HEK293 (cell line): ENCODE data around the gene TTC23L.
A peak's percentile ranks its signal among the peaks of the same experiment; 100 is the strongest.

Experiments used
- CTCF ChIA-PET: fragments of 350-600 bp; formaldehyde crosslinking; extraction: SDS; loops from one replicate; lab custom pipeline; 2021; ENCODE audit warnings: antibody characterized with exemption; lab: Yijun Ruan, JAX
- POLR2A ChIA-PET: fragments of 300-600 bp; formaldehyde crosslinking; extraction: SDS; loops from one replicate; lab custom pipeline; 2020; ENCODE audit warnings: antibody characterized with exemption, inconsistent platforms; lab: Yijun Ruan, JAX
- H3K27ac ChIP-seq: fragments of 200-500 bp; sonication (Bioruptor generic); 2 replicates; pipeline ENCODE4 v1.5.1; 2014; ENCODE audit warnings: low read depth, low read length, control low read depth, inconsistent platforms; ENCODE audit errors: extremely low read depth
- H3K36me3 ChIP-seq, 2 experiments: fragments of 200-500 bp in 1 of 2; sonication (Bioruptor generic) in 1 of 2; 1 replicate in 1 of 2; 2 replicates in 1 of 2; pipeline ENCODE4 v1.5.1; 2014 to 2017; ENCODE audit warnings: inconsistent platforms in 2 of 2, low read length in 2 of 2; ENCODE audit not compliant: control insufficient read depth in 2 of 2, insufficient read depth in 1 of 2
- H3K4me1 ChIP-seq: fragments of 200-500 bp; sonication (Bioruptor generic); 2 replicates; pipeline ENCODE4 v1.5.1; 2014; ENCODE audit warnings: mild to moderate bottlenecking, low read length, inconsistent platforms; ENCODE audit not compliant: control insufficient read depth, insufficient read depth
- H3K4me3 ChIP-seq: 2 replicates; pipeline ENCODE4 v1.5.1; 2011; ENCODE audit warnings: low read depth, mild to moderate bottlenecking, control low read depth, low read length, moderate library complexity
- H3K9me3 ChIP-seq: fragments of 200-500 bp; sonication (Bioruptor generic); 2 replicates; pipeline ENCODE4 v1.5.1; 2014; ENCODE audit warnings: low read depth, low read length, inconsistent platforms; ENCODE audit not compliant: control insufficient read depth, insufficient read depth
- AEBP2 ChIP-seq: fragments of 450-650 bp; formaldehyde crosslinking; IDR thresholded peaks from 2 replicates; pipeline ENCODE4 v1.5.1; 2016; ENCODE audit warnings: missing biosample characterization, missing genetic modification characterization, borderline replicate concordance
- PRDM10 ChIP-seq: fragments of 450-650 bp; formaldehyde crosslinking; IDR thresholded peaks from 2 replicates; pipeline ENCODE4 v1.5.1; 2016; ENCODE audit warnings: missing biosample characterization, missing genetic modification characterization
- PRDM4 ChIP-seq: fragments of 450-650 bp; formaldehyde crosslinking; IDR thresholded peaks from 2 replicates; pipeline ENCODE4 v1.5.1; 2017; ENCODE audit warnings: missing biosample characterization, missing genetic modification characterization
- PRDM6 ChIP-seq: fragments of 450-650 bp; formaldehyde crosslinking; IDR thresholded peaks from 2 replicates; pipeline ENCODE4 v1.5.1; 2017; ENCODE audit warnings: missing biosample characterization, missing genetic modification characterization
- ZNF426 ChIP-seq: fragments of 450-650 bp; formaldehyde crosslinking; IDR thresholded peaks from 2 replicates; pipeline ENCODE4 v1.5.1; 2017; ENCODE audit warnings: missing biosample characterization, missing genetic modification characterization, mild to moderate bottlenecking, inconsistent platforms, moderate library complexity
- ZNF513 ChIP-seq: fragments of 450-650 bp; IDR thresholded peaks from 2 replicates; pipeline ENCODE4 v1.5.1; 2018; ENCODE audit warnings: missing biosample characterization, missing genetic modification characterization

Gene TTC23L

GRCh38 chr5:34903260-34903659 lies 64.3 kb downstream of the TTC23L start (continued):
- TF ChIP-seq ZNF426 (tag by site-specific recombination), result no peak
- no peak for TF ChIP-seq AEBP2 (tag by site-specific recombination)
- TF ChIP-seq, all 188 proteins: peak for 0

GRCh38 chr5:34905564-34905963 lies 66.6 kb downstream of the TTC23L start:
- CTCF ChIA-PET, result interaction anchor here (0.7 to 7.4 kb wide), 12 partner anchors 9 to 430 kb away, joined by 3 to 50 read pairs (median 5); partner anchors contain the start of genes BRIX1 and RAD1
- Histone ChIP-seq H3K4me1 (no peaks in the 10 kb centered on the region), H3K4me3 (no peak overlapping the region)

GRCh38 chr5:34913072-34913471 lies 74.1 kb downstream of the TTC23L start:
- CTCF ChIA-PET, result interaction anchor here (0.6 to 3.0 kb wide), 3 partner anchors 15 to 390 kb away, joined by 3 to 15 read pairs (median 3); no protein-coding TSS in a partner anchor
- Histone ChIP-seq H3K4me1 (peaks cover 6% of the 10 kb centered on the region; the same call in 1 of the 2 replicates), H3K36me3 (peaks cover 43% of the 10 kb centered on the region in 2 experiments), H3K4me3 (no peak overlapping the region)
- TF ChIP-seq PRDM6 (0 out of 2 replicates have a peak, but pooled peaks have one; percentile 10), PRDM4 (tag by site-specific recombination) (no peak)
- TF ChIP-seq, all 188 proteins: peak for 1
- Histone ChIP-seq H3K9me3 (no peaks in the 10 kb centered on the region), H3K27ac (no peak overlapping the region)
- POLR2A ChIA-PET, result no interaction called here

More at GRCh38 chr5:34905564-34905963, 66.6 kb downstream of the TTC23L start:
- Histone ChIP-seq H3K36me3 (peaks cover 49 to 54% of the 10 kb centered on the region in 2 experiments), H3K9me3 (no peaks in the 10 kb centered on the region), H3K27ac (no peak overlapping the region)
- TF ChIP-seq PRDM10 (tag by site-specific recombination) (0 out of 2 replicates have a peak, but pooled peaks have one; percentile 13), ZNF513 (tag by site-specific recombination) (no peak)
- POLR2A ChIA-PET, result interaction anchor here (1.1 to 1.7 kb wide), 3 partner anchors 10 to 18 kb away, joined by 3 to 11 read pairs (median 4); partner anchors contain the start of genes BRIX1 and RAD1
